ENCODE data around the gene RELN.

GRCh38 chr7:103940382-103941268, 48.8 kb downstream of the RELN start:
- TF ChIP-seq CTCF (IDR thresholded peaks at IDR 0.05) (no peak), POLR2AphosphoS5 (IDR thresholded peaks at IDR 0.05; ENCODE audit: low read depth, low read length) (no peak), REST (IDR thresholded peaks at IDR 0.05; ENCODE audit: insufficient read depth in 1 of 2, low read depth in 2 of 2, low read length in 1 of 2) (no peak)

All from Panc1 (cell line).